BJ (cell line): ENCODE results near the gene ATP8B3. TPM values are rescaled to one million over a fixed set of nuclear protein-coding genes. Genes with fewer than 3 reads are reported as not detected.
A peak's percentile ranks its signal among the peaks of the same experiment; 100 is the strongest.

Source experiments
- CTCF ChIA-PET: fragments of 350-600 bp; formaldehyde crosslinking; extraction: SDS; loops from one replicate; lab custom pipeline; 2021; ENCODE audit warnings: antibody characterized with exemption, inconsistent platforms; lab: Yijun Ruan, JAX
- POLR2A ChIA-PET: fragments of 300-600 bp; sonication (Branson Sonifier 250); formaldehyde crosslinking; extraction: SDS; loops from one replicate; lab custom pipeline; 2021; ENCODE audit warnings: antibody characterized with exemption; lab: Charles Lee
- DNase-seq: peaks from one replicate; pipeline ENCODE4 v3.0.0-alpha.2; 2011; ENCODE audit warnings: low read depth
- H3K27me3 ChIP-seq: 2 replicates; pipeline ENCODE4 v1.6.0; 2011; ENCODE audit warnings: low read length; ENCODE audit not compliant: control insufficient read depth, insufficient read depth
- H3K36me3 ChIP-seq: 2 replicates; pipeline ENCODE4 v1.5.1; 2011; ENCODE audit warnings: low read length; ENCODE audit not compliant: control insufficient read depth, insufficient read depth
- H3K4me3 ChIP-seq: 2 replicates; pipeline ENCODE4 v1.5.1; 2011; ENCODE audit warnings: low read depth, mild to moderate bottlenecking, control low read depth, low read length
- polyA plus RNA-seq: library from polyadenylated mRNA; depleted of rRNA; stranded (reverse); fragments of >200 nt; gene quantifications from 2 replicates; pipeline ENCODE4 v1.2.3, GENCODE V29; 2011
- TF ChIP-seq, protein P1 (sequence below): IDR thresholded peaks from 2 replicates; pipeline ENCODE4 v1.5.1; 2011; ENCODE audit warnings: low read depth, mild to moderate bottlenecking, control low read depth, inconsistent platforms, low read length, moderate library complexity; ENCODE audit not compliant: insufficient read depth

Gene ATP8B3
- polyA plus RNA-seq, 1 experiment = 4.6 TPM

DNA sequence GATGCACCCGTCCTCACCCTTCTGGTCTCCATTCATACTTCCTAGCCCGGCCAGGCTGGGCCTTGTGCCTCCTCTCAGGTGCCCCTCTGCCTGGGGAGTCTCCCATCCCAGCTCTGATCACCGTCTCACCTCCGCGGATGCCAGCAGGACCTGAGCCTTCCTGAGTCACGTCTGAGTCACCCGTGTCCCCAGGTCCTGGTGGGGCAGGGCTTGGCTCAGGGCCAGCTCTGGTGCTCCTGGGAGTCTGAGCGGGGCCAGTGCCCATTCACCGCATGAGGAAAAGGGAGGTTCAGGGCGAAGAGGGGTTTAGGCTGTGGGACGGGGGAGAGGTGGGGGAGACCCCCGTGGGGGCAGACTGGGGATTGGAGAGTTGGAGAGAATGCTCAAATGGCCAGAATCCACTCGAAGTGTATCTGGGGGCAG, 593 bp downstream of the ATP8B3 start:
- CTCF ChIA-PET = interaction anchor here (0.6 to 3.5 kb wide), 4 partner anchors 14 to 265 kb away, joined by 3 to 14 read pairs (median 6); no protein-coding TSS in a partner anchor
- DNase-seq = no peak
- Histone ChIP-seq H3K4me3 (peak overlapping the region; percentile 80), H3K27me3 (no peaks in the 10 kb centered on the region), H3K36me3 (peaks cover 12% of the 10 kb centered on the region)
- TF ChIP-seq, protein P1, sequence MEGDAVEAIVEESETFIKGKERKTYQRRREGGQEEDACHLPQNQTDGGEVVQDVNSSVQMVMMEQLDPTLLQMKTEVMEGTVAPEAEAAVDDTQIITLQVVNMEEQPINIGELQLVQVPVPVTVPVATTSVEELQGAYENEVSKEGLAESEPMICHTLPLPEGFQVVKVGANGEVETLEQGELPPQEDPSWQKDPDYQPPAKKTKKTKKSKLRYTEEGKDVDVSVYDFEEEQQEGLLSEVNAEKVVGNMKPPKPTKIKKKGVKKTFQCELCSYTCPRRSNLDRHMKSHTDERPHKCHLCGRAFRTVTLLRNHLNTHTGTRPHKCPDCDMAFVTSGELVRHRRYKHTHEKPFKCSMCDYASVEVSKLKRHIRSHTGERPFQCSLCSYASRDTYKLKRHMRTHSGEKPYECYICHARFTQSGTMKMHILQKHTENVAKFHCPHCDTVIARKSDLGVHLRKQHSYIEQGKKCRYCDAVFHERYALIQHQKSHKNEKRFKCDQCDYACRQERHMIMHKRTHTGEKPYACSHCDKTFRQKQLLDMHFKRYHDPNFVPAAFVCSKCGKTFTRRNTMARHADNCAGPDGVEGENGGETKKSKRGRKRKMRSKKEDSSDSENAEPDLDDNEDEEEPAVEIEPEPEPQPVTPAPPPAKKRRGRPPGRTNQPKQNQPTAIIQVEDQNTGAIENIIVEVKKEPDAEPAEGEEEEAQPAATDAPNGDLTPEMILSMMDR = no peak
- POLR2A ChIA-PET = no interaction called here

DNA sequence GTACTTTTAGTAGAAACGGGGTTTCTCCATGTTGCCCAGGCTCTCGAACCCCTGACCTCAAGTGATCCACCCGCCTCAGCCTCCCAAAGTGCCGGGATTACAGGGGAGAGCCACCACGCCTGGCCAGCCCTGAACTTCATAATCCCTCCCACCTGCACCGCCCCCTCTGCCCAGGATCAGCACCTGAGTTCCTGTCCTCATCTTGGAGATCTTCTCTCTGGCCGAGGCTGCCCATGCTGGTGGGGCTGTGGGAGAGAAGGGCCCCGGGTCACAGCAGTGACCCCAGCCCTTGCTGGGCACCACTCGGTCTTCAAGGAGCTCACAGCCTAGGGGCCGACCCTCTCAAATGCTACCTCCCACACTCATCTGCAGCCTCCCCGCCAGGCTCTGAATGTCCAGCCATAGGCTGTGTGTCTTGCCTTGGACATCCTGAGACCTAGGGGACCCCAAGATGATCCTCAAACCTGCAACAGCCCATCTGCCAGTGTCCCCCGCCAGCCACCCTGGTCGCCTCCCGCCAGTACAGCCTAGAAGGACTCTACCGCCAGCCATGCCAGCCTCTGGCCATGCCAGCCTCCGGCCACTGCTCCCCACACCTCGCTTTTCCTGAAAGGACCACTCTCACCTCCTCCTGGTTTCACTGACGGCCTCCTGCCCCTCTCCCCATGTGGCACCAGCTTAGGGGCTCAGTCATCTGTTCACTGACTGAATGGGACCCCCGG, 1.5 kb downstream of the ATP8B3 start:
- no peak for DNase-seq
- Histone ChIP-seq H3K36me3 (peaks cover 7% of the 10 kb centered on the region), H3K27me3 (no peaks in the 10 kb centered on the region), H3K4me3 (no peak overlapping the region)
- ChIA-PET POLR2A (no interaction called here), CTCF (interaction anchor here (0.6 to 3.5 kb wide), 4 partner anchors 13 to 264 kb away, joined by 3 to 14 read pairs (median 6); no protein-coding TSS in a partner anchor)
- TF ChIP-seq, protein P1 = no peak

DNA sequence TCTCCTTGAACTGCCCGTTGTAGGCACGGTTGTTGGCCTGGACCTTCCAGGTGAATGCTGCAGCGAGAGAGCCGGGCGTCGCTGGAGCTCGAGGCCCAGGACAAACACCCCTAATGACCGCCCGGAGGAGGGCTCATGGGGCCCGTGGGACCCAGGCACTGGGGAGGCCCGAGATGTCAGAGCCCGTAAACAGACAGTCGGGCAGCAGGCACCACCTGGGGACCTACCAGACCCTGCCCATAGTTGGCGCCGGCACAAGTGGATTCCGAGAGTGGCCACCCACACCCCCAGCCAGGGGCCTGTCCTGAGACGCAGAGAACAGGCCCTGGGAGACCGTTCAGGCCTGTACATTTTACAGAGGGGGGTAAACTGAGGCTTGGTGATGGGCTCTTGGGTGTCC, 2.4 kb downstream of the ATP8B3 start:
- Histone ChIP-seq H3K4me3 (no peak overlapping the region), H3K36me3 (peaks cover 4% of the 10 kb centered on the region), H3K27me3 (no peaks in the 10 kb centered on the region)
- no peak for DNase-seq
- ChIA-PET CTCF (interaction anchor here (1.7 to 3.5 kb wide), 3 partner anchors 16 to 263 kb away, joined by 4 to 14 read pairs (median 8); no protein-coding TSS in a partner anchor), POLR2A (no interaction called here)
- TF ChIP-seq, protein P1 = no peak

DNA sequence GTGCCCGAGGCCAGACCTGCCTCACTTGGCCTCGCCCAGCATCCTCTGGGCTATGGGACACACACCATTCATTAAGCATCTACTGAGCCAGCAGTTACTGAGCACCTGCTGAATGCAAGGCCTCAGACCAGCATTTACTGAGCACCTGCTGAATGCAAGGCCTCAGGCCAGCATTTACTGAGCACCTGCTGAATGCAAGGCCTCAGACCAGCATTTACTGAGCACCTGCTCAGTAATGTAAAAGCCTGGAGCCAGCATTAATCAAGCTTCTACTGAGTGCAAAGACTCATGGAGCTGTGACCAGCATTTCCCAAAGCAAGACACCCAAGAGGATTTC, 3.7 kb downstream of the ATP8B3 start:
- H3K4me3 ChIP-seq = no peak overlapping the region
- DNase-seq = no peak
- H3K27me3 ChIP-seq = no peaks in the 10 kb centered on the region
- TF ChIP-seq, protein P1 = no peak
- ChIA-PET POLR2A (no interaction called here), CTCF (interaction anchor here (1.0 to 1.1 kb wide), 2 partner anchors 20 to 31 kb away, joined by 3 read pairs; no protein-coding TSS in a partner anchor)
- peaks cover 4% of the 10 kb centered on the region; the same call in 1 of the 2 replicates for H3K36me3 ChIP-seq

DNA sequence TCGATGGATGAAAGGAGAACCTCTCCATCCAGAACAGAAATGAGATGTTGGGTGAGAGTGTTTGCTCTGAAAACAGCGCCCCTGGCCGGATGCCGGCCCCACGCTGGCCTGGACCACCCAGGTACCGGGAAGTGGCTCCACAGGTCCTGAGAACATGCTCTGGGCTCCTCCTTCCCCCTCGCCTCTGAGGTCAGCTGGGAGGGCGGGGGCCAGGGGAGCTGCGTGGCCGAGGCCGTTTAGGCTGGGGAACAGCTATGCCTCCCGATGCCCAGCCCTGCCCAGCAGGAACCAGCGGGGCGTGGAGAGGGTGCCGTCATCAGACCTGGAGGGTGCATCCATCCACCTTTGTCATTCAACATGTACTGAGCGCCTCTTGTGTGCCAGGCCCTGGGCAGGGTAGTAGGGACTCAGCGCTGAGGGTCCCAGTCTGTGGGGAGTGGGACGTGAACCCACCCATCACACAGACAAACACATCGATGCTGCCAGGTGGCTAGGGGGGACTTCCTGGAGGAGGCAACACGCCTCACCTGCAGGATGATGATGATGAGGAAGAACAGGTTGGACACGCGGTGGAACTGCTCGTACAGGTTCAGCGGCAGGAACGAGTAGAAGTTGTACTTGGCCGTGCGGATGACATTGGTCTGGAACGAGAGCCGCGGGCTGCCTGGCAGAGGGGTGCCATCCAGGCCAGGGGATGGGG, 4.2 kb downstream of the ATP8B3 start:
- no peak for DNase-seq
- TF ChIP-seq, protein P1 = no peak
- CTCF ChIA-PET = interaction anchor here (1.0 to 1.1 kb wide), 2 partner anchors 19 to 31 kb away, joined by 3 read pairs; no protein-coding TSS in a partner anchor
- no peaks in the 10 kb centered on the region for H3K27me3 ChIP-seq
- POLR2A ChIA-PET = no interaction called here
- no peak overlapping the region for H3K4me3 ChIP-seq
- peaks cover 4% of the 10 kb centered on the region; the same call in 1 of the 2 replicates for H3K36me3 ChIP-seq
